Measurements from ENCODE around the gene TRIM5.
"Not testable (repeated sequence)": the region's sequence is repeated elsewhere in the genome, so short reads cannot be mapped to it uniquely, and the experiment has no call there.

Gene TRIM5

DNA sequence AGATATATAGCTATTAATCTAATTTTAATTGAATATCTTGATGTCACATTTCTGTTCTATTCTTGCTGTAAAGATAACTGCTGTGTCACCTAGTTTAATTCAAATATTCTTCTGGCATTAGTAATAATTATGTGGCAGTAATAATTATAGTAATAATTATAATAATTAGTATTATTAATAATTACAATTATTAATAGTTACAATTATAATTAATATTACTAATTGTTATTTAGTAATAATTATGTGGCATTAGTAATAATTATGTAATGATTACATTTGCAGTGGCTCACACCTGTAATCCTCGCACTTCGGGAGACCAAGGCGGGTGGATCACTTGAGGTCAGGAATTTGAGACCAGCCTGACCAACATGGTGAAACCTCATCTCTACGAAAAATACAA, 1.6 kb upstream of the TRIM5 start:
- no peak for DNase-seq

- no peak for DNase-seq
Observed at GRCh38 chr11:5684036-5684645, 733 bp downstream of the TRIM5 start.

GRCh38 chr11:5683620-5684019, 1.3 kb downstream of the TRIM5 start:
- not testable (repeated sequence) for DNase-seq

GRCh38 chr11:5682890-5683441, 1.9 kb downstream of the TRIM5 start:
- DNase-seq: not testable (repeated sequence)

DNA sequence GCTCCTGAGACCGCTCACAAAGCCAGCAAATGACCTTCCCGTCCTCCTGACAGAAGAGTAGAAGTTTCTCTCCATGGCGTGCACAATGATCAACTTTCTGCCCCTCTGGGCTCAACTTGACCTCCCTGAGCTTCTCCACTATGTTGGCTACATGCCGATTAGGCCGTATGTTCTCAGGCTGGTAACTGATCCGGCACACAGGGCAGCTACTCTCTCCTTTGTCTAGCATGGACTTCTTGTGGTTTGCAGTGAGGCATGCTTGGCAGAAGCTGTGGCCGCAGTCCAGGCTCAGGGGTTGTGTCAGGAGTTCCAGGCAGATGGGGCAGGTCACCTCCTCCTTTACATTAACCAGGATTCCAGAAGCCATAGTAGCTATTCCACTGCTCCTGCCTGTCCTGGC, 5.1 kb downstream of the TRIM5 start:
- no peak for DNase-seq

GRCh38 chr11:5674391-5674790, 10.5 kb downstream of the TRIM5 start:
- no peak for DNase-seq

GRCh38 chr11:5671831-5672230, 13.0 kb downstream of the TRIM5 start:
- no peak for DNase-seq

DNA sequence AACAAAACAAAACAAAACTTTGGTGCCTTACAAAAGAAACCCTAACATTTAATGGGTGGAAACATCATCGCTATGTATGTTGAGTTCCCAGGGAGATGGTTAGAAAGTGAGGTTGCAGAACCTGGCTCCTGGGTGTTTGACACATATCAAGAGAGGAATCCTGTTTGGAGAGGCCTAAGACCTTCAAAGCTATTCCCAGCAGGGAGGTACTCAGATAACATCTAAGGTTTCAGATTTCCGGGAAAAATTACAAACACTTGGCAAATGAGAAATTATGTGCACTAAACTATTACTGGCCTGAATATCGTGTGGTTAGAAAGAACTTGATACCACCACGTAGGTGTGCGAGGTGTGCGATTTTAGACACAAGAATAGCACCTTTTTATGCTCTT, 18.5 kb downstream of the TRIM5 start:
- DNase-seq: no peak

GRCh38 chr11:5665746-5666401, 19.0 kb downstream of the TRIM5 start:
- DNase-seq: no peak

GRCh38 chr11:5665051-5665570, 19.8 kb downstream of the TRIM5 start:
- DNase-seq: no peak

GRCh38 chr11:5663511-5663910, 21.4 kb downstream of the TRIM5 start:
- no peak for DNase-seq

DNA sequence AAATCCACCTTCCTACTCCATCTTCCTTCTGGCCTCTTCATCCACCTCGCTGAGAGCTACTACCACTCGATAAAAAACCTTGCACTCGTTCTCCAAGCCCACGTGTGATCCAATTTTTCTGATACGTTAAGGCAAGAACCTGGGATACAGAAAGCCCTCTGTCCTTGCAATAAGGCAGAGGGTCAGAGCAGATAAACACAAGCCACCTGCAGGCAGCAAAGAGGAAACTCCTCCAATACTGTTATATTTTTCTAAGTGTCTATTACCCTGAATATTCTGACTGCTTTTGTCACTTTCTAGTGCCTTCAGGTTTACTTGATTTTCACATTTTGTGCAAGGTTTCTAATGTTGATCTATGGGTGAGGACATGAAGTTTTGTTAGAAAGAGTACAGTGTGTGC, 26.6 kb downstream of the TRIM5 start:
- no peak for DNase-seq

- DNase-seq: not testable (repeated sequence)
Observed at GRCh38 chr11:5656956-5657355, 27.9 kb downstream of the TRIM5 start.

GRCh38 chr11:5655474-5655873, 29.4 kb downstream of the TRIM5 start:
- DNase-seq: no peak

- DNase-seq: no peak
Observed at GRCh38 chr11:5646139-5646538, 38.7 kb downstream of the TRIM5 start.

DNA sequence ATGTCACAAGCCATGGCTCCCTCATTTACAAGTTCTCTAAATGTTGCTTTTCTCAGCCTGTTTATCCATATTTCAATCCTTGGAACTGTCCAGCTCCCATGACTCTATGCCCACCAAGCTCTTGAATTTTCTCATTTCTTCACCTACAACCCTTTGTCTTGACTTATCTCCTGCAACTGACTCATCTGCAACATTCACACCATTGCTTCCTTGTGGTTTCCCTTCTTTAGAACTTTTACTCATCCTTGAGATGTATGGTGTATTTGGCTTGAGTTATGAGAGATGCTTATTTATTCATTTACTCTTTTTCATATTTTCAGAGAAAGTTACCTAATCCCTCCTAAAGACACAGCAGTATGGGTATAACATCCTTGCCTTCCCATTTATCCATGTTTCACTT, 41.3 kb downstream of the TRIM5 start:
- no peak for DNase-seq

DNA sequence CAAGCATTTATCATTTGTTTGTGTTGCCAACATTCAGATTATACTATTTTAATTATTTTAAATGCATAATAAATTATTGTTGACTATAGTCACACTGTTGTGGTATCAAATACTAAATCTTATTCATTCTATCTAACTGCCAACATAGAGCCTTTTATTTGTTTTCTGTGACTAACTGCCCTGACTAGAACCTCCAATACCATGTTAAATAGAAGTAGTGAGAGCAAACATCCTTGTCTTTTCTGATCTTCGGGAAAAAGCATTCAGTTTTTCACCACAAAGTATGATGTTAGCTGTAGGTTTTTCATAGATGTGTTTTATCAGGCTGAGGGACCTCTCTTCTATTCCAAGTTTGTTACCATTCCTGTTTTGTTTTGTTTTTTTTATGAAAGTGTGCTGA, 44.9 kb downstream of the TRIM5 start:
- no peak for DNase-seq

GRCh38 chr11:5631969-5632635, 52.8 kb downstream of the TRIM5 start:
- DNase-seq: no peak

DNA sequence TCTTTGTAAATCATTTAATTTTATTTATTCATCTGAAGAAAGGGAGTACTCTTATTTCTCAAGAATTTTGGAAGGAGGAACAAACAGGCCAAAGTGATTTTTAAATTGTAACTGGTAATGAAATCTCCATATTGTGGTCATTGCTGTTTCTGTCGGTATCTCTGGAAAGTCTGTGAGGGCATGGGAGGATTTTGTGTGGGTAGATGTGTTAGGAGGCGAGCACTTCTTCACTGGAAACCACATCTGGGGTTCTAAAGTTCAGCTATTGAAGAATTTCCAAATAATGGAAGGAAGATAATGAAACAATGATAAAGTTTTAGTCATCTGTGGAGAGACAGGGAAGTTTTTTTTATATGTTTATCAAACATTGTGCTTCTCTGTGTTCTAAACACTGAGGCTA, 53.5 kb downstream of the TRIM5 start:
- no peak for DNase-seq

DNA sequence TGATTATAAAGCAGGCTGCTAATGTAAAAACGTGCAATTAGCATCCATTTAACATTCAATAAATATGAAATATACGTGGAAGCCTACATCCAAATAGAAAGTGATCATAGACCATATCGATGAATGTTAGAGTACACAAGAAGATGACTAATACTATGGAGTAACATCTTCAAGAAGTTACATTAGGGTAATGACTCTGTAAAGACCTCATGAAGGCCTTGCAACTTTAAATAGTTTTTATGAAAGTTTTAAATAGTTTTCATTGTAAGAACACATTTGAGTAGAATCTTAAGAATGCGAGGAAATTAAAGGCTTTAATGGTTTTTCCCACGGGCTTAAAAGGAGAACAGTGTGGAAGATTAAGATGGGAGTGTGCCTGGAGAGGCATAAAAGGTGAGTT, 58.7 kb downstream of the TRIM5 start:
- no peak for DNase-seq

- DNase-seq: no peak
Observed at GRCh38 chr11:5625281-5625680, 59.6 kb downstream of the TRIM5 start.

GRCh38 chr11:5624489-5625279, 60.2 kb downstream of the TRIM5 start, which contains the start of gene TRIM34:
TRIM34 (plus strand) TSS chr11:5625001; CDS start chr11:5632332, 7,331 bp downstream.
- peak; percentile 12 to 50 for DNase-seq

DNA sequence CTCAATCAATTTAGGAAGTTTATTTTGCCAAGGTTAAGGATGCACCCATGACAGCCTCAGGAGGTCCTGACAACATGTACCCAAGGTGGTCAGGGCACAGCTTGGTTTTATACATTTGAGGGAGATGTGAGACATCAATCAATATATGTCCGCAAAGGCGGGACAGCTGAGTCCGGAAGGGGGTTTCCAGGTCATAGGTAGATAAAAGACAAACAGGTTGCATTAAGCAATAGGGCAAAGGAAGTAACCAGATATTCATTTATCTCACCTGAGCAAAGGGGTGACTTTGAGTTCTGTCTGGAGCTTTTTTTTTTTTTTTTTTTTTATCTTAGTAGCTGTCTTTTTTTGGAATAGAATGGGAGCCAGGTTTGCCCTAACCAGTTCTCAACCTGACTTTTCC, 62.1 kb downstream of the TRIM5 start:
- DNase-seq: no peak

All from hippocampal formation (tissue), 2 donors.